Measurements from ENCODE around the gene ZCCHC18. TPM values are rescaled to one million over a fixed set of nuclear protein-coding genes. Genes with fewer than 3 reads are reported as not detected.

ZCCHC18 gene
- total RNA-seq, 1 experiment from 2014 or later, result 0.62 TPM

DNA sequence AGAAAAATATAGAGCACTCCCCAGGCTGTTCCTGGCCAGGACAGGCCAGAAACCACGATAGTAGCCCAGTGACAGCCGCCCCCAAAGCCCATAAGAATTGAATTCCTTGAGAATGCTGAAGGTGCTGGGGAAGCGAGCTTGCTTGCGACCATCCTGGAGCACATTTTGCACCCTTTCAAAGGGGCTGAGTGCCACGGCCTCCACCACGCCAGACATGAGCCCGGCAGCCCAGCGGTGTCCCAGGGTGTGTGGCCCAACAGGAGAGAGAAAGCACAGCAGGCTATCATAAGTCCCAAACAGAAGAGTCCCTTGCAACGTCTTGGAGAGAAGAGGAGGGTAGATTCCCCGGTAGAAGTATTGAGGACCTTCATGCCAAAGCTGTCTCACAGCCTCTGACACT, 7.6 kb upstream of the ZCCHC18 start:
- no peaks in the 10 kb centered on the region for H3K9me3 ChIP-seq (ENCODE audit: control insufficient read depth, insufficient read depth, low read depth, low read length)

DNA sequence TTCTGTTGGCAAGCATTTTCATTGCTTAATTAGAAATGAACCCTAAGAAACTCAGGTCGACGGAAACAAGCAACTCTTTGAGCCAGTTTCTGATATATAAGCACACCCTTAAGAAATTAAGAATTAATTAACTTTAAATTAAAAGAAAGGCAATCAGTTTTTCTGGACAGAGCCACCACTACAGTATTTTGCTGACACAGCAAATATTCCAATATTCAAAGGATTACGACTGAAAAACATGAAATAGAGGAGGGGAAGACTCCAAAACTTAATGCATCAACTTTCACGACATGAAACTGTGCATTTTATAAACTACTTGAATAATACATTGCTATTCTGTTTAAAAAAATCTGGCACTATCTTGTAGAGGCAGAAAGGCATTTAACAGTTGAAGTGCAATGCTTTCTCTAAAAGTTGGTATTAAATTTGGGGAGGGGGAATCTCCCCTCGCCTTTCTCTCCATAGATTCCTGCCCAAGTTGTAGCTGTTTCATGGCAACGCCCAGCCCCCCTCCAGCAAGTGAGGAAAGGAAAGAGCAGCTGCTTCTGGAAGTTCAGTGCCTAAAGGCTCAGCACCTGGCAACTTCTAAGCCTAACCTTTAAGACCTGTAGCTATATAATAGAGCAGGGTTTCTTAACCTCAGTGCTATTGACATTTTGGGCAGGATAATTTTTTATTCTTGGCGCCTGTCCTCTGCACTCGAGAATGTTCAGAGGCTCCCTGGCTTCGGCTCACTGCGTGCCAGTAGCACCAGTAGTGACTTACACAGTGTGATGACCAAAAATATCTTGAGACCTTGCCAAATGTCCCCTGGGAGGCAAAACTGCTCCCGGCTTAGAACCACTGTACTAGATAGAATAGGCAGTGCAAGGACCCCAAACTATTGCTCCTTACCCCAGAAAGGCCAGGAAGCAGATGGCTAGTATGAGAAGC, 6.7 kb upstream of the ZCCHC18 start:
- BruUV-seq (replicated peaks), result no TSS peak
- ATAC-seq (no peak), DNase-seq (ENCODE audit: low read depth, low spot score) (no peak)
- no peak for TF ChIP-seq TCF7L2 (IDR thresholded peaks at IDR 0.05; ENCODE audit: low read depth, low read length)
- TF ChIP-seq SIN3A (IDR thresholded peaks at IDR 0.05; ENCODE audit: borderline replicate concordance, insufficient read depth, low read depth, low read length), result no peak
- no peak for TF ChIP-seq POLR2AphosphoS5 (IDR thresholded peaks at IDR 0.05; ENCODE audit: low read depth, low read length)
- TF ChIP-seq, protein P1, sequence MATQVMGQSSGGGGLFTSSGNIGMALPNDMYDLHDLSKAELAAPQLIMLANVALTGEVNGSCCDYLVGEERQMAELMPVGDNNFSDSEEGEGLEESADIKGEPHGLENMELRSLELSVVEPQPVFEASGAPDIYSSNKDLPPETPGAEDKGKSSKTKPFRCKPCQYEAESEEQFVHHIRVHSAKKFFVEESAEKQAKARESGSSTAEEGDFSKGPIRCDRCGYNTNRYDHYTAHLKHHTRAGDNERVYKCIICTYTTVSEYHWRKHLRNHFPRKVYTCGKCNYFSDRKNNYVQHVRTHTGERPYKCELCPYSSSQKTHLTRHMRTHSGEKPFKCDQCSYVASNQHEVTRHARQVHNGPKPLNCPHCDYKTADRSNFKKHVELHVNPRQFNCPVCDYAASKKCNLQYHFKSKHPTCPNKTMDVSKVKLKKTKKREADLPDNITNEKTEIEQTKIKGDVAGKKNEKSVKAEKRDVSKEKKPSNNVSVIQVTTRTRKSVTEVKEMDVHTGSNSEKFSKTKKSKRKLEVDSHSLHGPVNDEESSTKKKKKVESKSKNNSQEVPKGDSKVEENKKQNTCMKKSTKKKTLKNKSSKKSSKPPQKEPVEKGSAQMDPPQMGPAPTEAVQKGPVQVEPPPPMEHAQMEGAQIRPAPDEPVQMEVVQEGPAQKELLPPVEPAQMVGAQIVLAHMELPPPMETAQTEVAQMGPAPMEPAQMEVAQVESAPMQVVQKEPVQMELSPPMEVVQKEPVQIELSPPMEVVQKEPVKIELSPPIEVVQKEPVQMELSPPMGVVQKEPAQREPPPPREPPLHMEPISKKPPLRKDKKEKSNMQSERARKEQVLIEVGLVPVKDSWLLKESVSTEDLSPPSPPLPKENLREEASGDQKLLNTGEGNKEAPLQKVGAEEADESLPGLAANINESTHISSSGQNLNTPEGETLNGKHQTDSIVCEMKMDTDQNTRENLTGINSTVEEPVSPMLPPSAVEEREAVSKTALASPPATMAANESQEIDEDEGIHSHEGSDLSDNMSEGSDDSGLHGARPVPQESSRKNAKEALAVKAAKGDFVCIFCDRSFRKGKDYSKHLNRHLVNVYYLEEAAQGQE (IDR thresholded peaks at IDR 0.05; ENCODE audit: insufficient read depth in 1 of 2, low read depth in 2 of 2, low read length in 1 of 2), result no peak
- TF ChIP-seq, protein P2, sequence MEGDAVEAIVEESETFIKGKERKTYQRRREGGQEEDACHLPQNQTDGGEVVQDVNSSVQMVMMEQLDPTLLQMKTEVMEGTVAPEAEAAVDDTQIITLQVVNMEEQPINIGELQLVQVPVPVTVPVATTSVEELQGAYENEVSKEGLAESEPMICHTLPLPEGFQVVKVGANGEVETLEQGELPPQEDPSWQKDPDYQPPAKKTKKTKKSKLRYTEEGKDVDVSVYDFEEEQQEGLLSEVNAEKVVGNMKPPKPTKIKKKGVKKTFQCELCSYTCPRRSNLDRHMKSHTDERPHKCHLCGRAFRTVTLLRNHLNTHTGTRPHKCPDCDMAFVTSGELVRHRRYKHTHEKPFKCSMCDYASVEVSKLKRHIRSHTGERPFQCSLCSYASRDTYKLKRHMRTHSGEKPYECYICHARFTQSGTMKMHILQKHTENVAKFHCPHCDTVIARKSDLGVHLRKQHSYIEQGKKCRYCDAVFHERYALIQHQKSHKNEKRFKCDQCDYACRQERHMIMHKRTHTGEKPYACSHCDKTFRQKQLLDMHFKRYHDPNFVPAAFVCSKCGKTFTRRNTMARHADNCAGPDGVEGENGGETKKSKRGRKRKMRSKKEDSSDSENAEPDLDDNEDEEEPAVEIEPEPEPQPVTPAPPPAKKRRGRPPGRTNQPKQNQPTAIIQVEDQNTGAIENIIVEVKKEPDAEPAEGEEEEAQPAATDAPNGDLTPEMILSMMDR (IDR thresholded peaks at IDR 0.05), result no peak
- Histone ChIP-seq H3K27me3 (ENCODE audit: control insufficient read depth, insufficient read depth, low read length) (peaks cover 17% of the 10 kb centered on the region), H3K4me3 (ENCODE audit: low read depth in 2 of 2, low read length in 2 of 2) (no peak overlapping the region), H3K27ac (ENCODE audit: low read length) (no peak overlapping the region), H3K4me1 (ENCODE audit: control insufficient read depth, insufficient read depth, low read length) (no peaks in the 10 kb centered on the region), H3K36me3 (ENCODE audit: control insufficient read depth, insufficient read depth, low read length) (no peaks in the 10 kb centered on the region), H3K9me3 (ENCODE audit: control insufficient read depth, insufficient read depth, low read depth, low read length) (no peaks in the 10 kb centered on the region)
- ChIA-PET CTCF (no interaction called here), POLR2A (no interaction called here)
- in situ Hi-C loops (cut with HindIII; ENCODE audit: low pct_unique_long_range_greater_than_20kb, low sequenced_read_pairs) (no loop called here), intact Hi-C loops (cut with micrococcal nuclease; ENCODE audit: unreplicated experiment) (no loop called here)

More for the DNA sequence above, 7.6 kb upstream of the ZCCHC18 start:
- Histone ChIP-seq H3K4me3 (ENCODE audit: low read depth in 2 of 2, low read length in 2 of 2) (no peak overlapping the region), H3K36me3 (ENCODE audit: control insufficient read depth, insufficient read depth, low read length) (no peaks in the 10 kb centered on the region), H3K4me1 (ENCODE audit: control insufficient read depth, insufficient read depth, low read length) (no peaks in the 10 kb centered on the region), H3K27me3 (ENCODE audit: control insufficient read depth, insufficient read depth, low read length) (peaks cover 20% of the 10 kb centered on the region), H3K27ac (ENCODE audit: low read length) (no peak overlapping the region)
- POLR2A ChIA-PET, result no interaction called here
- DNase-seq (ENCODE audit: low read depth, low spot score) (no peak), ATAC-seq (no peak)
- no TSS peak for BruUV-seq (replicated peaks)
- CTCF ChIA-PET, result no interaction called here
- TF ChIP-seq, protein P1 (IDR thresholded peaks at IDR 0.05; ENCODE audit: insufficient read depth in 1 of 2, low read depth in 2 of 2, low read length in 1 of 2), result no peak
- TF ChIP-seq, protein P2 (IDR thresholded peaks at IDR 0.05), result no peak
- TF ChIP-seq SIN3A (IDR thresholded peaks at IDR 0.05; ENCODE audit: borderline replicate concordance, insufficient read depth, low read depth, low read length), result no peak
- TF ChIP-seq TCF7L2 (IDR thresholded peaks at IDR 0.05; ENCODE audit: low read depth, low read length), result no peak
- TF ChIP-seq POLR2AphosphoS5 (IDR thresholded peaks at IDR 0.05; ENCODE audit: low read depth, low read length), result no peak
- in situ Hi-C loops (cut with HindIII; ENCODE audit: low pct_unique_long_range_greater_than_20kb, low sequenced_read_pairs), result no loop called here
- intact Hi-C loops (cut with micrococcal nuclease; ENCODE audit: unreplicated experiment), result no loop called here

All from Panc1 (cell line).